ENCODE results near the gene PGLYRP1. TPM values are rescaled to one million over a fixed set of nuclear protein-coding genes. Genes with fewer than 3 reads are reported as not detected.

Gene PGLYRP1
- total and polyA plus RNA-seq, 7 donors, result 0.08 to 0.76 TPM; not detected in 5

DNA sequence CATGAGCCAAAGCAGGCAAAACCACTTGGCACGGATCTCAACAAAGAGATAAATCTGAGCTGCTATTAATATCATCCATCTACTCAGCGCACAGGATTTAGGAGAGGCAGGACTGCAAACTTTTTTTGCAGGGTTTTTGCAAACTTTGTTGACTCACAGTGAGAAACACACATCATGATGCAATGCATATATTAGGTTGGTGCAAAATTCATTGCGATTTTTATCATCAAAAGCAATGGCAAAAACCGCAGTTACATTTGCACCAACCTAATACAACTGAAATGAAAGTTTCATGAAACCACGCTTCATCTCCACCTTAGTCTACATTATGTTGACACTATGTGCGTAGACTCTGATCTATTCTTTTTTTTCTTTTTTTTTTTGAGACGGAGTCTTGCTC lies 44.7 kb downstream of the PGLYRP1 start:
- WGBS, 3 donors, result 76 to 91% (median 77%) methylated on average over 7 of the region's 7 CpGs
- no peak overlapping the region for H3K4me3 ChIP-seq
- H3K4me1 ChIP-seq, result no peaks in the 10 kb centered on the region
- intact Hi-C loops (cut with DNase I), result no loop called here
- no peak for DNase-seq
- H3K36me3 ChIP-seq (ENCODE audit: insufficient read depth in 1 of 2, low read depth in 1 of 2), result no peaks in the 10 kb centered on the region
- TF ChIP-seq, protein P1, sequence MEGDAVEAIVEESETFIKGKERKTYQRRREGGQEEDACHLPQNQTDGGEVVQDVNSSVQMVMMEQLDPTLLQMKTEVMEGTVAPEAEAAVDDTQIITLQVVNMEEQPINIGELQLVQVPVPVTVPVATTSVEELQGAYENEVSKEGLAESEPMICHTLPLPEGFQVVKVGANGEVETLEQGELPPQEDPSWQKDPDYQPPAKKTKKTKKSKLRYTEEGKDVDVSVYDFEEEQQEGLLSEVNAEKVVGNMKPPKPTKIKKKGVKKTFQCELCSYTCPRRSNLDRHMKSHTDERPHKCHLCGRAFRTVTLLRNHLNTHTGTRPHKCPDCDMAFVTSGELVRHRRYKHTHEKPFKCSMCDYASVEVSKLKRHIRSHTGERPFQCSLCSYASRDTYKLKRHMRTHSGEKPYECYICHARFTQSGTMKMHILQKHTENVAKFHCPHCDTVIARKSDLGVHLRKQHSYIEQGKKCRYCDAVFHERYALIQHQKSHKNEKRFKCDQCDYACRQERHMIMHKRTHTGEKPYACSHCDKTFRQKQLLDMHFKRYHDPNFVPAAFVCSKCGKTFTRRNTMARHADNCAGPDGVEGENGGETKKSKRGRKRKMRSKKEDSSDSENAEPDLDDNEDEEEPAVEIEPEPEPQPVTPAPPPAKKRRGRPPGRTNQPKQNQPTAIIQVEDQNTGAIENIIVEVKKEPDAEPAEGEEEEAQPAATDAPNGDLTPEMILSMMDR (IDR thresholded peaks at IDR 0.05), result no peak
- no peaks in the 10 kb centered on the region for H3K9me3 ChIP-seq
- peaks cover 0 to 45% (median 10%) of the 10 kb centered on the region in 3 donors for H3K27me3 ChIP-seq (ENCODE audit: insufficient read depth in 3 of 3, low read length in 2 of 3)
- no peak for ATAC-seq
- no peak overlapping the region for H3K27ac ChIP-seq

DNA sequence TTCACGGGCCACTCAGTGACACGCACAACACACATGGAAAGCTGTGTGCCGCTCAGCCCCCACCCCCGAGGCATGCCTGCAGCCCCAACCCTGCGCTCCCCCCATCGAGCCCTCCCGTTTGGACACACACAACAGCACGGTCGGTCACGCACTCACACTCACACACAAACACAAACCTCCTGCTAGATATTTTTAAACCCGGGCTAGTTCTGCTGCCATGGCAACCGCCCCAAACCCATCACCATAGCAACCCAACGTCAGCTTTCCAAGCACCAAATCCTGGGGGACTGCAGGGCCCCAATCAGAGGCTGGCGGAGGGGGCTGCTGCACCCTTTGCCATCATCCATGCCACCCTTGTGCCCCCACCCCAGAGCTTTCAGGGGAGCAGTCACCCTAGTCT lies 46.7 kb downstream of the PGLYRP1 start:
- Histone ChIP-seq H3K9me3 (no peaks in the 10 kb centered on the region), H3K4me3 (no peak overlapping the region), H3K4me1 (no peaks in the 10 kb centered on the region), H3K36me3 (ENCODE audit: insufficient read depth in 1 of 2, low read depth in 1 of 2) (no peaks in the 10 kb centered on the region), H3K27ac (no peak overlapping the region), H3K27me3 (ENCODE audit: insufficient read depth in 3 of 3, low read length in 2 of 3) (peaks cover 0 to 64% (median 16%) of the 10 kb centered on the region in 3 donors)
- DNase-seq, result no peak
- TF ChIP-seq, protein P1 (IDR thresholded peaks at IDR 0.05), result no peak
- intact Hi-C loops (cut with DNase I), result no loop called here
- WGBS, 3 donors, result 29 to 40% (median 32%) methylated on average over 14 of the region's 14 CpGs
- no peak for ATAC-seq

DNA sequence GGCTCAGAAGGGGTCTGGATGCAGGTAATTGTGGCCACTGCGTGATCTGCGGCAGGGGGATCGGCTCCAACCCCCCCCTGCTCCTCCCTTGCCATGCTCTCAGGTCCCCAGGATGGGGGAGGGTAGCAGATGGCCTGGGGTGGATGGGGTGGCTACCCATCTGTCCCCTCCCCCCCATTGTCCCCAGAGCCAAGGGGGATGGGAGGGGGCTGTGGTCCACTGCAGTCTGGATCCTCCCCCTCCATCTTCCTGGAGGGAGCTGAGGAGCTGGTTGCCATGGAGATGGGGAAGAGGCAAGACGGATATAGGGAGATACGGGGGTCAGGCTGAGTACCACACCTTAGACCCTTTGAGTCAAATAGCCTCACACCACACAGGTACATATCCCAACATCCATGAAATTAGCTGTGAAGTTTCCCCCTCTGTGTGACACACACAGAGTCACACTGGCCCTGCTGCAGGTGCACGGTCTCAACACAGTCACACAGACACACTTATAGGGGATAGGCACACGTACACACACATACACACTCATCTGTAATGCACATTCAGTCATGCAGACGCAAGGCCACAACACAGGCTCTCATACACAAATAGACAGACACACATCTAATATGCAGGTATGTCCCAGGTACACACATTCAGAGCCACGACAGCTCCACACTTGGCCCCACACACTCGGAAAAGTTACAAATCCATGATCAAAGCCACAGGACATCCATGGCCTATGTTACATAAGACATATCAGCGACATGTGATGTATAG lies 47.4 kb downstream of the PGLYRP1 start:
- WGBS, 3 donors, result 62 to 75% (median 67%) methylated on average over 11 of the region's 11 CpGs
- H3K27me3 ChIP-seq (ENCODE audit: insufficient read depth in 3 of 3, low read length in 2 of 3), result peaks cover 0 to 69% (median 17%) of the 10 kb centered on the region in 3 donors

DNA sequence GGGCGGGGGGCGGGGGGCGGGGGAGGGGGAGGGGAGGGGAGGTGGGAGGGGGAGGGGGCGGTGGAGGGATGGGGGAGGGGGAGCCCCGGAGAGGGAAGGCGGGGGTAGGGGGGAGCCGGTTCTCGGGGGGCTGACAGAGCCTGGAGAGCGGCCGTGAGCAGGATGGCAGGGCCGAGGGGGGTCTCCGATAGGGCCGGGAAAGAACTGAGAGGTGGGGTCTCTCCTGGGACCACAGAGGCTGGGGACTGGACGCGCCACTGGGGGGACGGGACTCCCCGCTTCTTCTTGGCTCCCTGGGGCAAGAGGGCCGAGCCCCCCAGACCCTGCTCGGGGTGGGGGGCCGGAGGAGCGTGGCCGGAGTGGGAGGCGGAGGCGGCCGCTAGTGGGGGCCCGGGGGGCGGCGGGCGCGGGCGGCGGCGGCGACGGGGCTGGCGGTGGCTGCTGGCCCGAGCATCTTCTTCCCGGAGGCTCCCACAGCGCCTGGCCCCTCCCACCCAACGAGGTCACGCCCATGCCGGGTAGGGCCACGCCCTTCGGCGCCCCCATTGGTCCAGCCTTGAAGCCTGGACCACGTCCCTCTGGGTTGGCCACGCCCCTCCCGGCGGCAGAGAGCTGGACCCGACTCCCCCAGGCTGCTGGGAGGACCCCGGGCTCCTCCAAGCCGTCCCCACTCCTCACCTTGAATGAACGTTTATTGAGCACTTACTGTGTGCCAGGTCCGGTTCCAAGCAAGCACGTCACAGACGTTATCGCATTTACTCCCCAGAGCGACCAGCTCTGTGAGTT lies 49.1 kb downstream of the PGLYRP1 start, which contains the start of gene NOVA2:
Gene NOVA2, minus strand, starts transcription at position 313 of the 786 bp plus-strand sequence. CDS start 514 bp downstream, outside the sequence.
- no peaks in the 10 kb centered on the region for H3K9me3 ChIP-seq
- H3K4me1 ChIP-seq, result no peaks in the 10 kb centered on the region
- no peaks in the 10 kb centered on the region for H3K36me3 ChIP-seq (ENCODE audit: insufficient read depth in 1 of 2, low read depth in 1 of 2)
- peak; percentile 73 to 81 for DNase-seq
- peak within 1 kb of the TSS; percentile 52 for H3K4me3 ChIP-seq
- H3K27me3 ChIP-seq (ENCODE audit: insufficient read depth in 3 of 3, low read length in 2 of 3), result peaks cover 0 to 80% (median 19%) of the 10 kb centered on the region in 3 donors
- peak in 3 of 4 donors; percentile 67 to 77 (median 74) for ATAC-seq
- 3 to 4% (median 4%) methylated on average over 15 to 54 of the region's 58 CpGs for WGBS, 3 donors
- intact Hi-C loops (cut with DNase I), result no loop called here
- TF ChIP-seq, protein P1 (IDR thresholded peaks at IDR 0.05), result no peak
- no peak within 1 kb of the TSS for H3K27ac ChIP-seq

More for the DNA sequence above, 47.4 kb downstream of the PGLYRP1 start:
- intact Hi-C loops (cut with DNase I), result no loop called here
- Histone ChIP-seq H3K36me3 (ENCODE audit: insufficient read depth in 1 of 2, low read depth in 1 of 2) (no peaks in the 10 kb centered on the region), H3K27ac (no peak overlapping the region), H3K4me3 (no peak overlapping the region), H3K9me3 (no peaks in the 10 kb centered on the region), H3K4me1 (no peaks in the 10 kb centered on the region)
- ATAC-seq, result no peak
- TF ChIP-seq, protein P1 (IDR thresholded peaks at IDR 0.05), result no peak
- no peak for DNase-seq

All from psoas muscle (tissue), 8 donors.